ENCODE data around the gene SEMA4C.

- TF ChIP-seq POLR2AphosphoS5 (IDR thresholded peaks at IDR 0.05; ENCODE audit: borderline replicate concordance, low read depth, low read length): no peak
- TF ChIP-seq EZH2 (IDR thresholded peaks at IDR 0.05): no peak
Measured at GRCh38 chr2:96864343-96865091, 5.4 kb downstream of the SEMA4C start.

Measured in SK-N-MC (cell line).